ENCODE results near the gene IFNL3.

Gene IFNL3

DNA sequence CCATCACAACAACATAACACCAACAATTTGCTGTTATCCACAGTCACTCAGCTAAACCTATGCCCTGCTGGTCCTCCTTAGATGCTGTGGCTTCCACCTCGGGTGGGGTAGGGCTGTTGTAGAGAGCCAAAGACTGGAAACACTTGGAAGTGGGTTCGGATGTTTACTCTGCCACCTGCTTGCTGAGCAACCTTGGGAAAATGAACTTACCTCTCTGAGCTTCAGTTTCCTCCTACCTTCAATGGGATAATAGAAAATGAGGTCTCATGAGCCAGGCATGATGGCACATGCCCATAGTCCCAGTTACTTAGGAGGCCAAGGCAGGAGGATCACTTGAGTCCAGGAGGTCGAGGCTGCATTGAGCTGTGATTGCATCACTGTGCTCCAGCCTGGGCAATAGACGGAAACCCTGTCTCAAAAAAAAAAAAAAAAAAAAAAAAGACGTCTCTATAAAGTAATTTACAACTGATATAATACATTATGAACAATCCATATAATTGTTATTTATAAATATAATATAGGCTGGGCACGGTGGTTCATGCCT is 37.4 kb downstream of the IFNL3 start:
- no peak for DNase-seq (ENCODE audit: extremely low read depth, low read depth)
- TF ChIP-seq, protein P1, sequence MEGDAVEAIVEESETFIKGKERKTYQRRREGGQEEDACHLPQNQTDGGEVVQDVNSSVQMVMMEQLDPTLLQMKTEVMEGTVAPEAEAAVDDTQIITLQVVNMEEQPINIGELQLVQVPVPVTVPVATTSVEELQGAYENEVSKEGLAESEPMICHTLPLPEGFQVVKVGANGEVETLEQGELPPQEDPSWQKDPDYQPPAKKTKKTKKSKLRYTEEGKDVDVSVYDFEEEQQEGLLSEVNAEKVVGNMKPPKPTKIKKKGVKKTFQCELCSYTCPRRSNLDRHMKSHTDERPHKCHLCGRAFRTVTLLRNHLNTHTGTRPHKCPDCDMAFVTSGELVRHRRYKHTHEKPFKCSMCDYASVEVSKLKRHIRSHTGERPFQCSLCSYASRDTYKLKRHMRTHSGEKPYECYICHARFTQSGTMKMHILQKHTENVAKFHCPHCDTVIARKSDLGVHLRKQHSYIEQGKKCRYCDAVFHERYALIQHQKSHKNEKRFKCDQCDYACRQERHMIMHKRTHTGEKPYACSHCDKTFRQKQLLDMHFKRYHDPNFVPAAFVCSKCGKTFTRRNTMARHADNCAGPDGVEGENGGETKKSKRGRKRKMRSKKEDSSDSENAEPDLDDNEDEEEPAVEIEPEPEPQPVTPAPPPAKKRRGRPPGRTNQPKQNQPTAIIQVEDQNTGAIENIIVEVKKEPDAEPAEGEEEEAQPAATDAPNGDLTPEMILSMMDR (IDR thresholded peaks at IDR 0.05; ENCODE audit: low read depth, low read length): no peak

DNA sequence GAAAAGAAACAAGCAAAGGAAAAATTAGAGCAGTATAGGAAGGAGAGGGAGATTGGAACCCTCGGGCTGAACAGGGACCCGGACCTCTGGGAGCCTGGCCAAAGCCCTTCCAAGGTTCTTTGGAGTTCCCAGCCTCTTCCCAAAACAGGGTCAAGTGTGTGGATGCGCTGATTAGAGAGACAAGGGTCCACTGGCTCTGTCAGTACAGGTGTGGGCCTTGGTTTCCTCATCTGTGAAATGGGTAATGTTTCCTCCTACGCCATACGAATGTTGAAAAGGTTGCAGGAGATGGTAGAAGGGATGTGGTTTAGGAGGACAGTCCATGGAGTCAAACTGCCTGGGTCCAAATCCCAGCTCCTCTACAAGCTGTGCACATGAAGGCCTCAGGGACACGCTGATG is 38.7 kb downstream of the IFNL3 start:
- DNase-seq (ENCODE audit: extremely low read depth, low read depth): no peak
- TF ChIP-seq, protein P1 (IDR thresholded peaks at IDR 0.05; ENCODE audit: low read depth, low read length): no peak

DNA sequence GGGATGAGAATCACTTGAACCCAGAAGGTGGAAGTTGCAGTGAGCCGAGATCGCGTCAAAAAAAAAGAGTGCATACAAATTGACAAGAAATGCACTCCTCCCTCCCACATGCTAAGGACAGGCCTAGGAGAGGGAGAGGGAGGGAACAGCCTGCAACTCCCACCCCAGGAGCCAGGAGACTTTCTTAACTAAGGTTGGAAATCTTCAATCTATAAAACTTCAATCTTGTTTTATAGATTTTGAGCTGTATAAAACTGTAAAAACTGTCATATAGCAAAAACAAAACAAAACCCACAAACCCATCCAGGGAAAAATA is 39.4 kb downstream of the IFNL3 start:
- DNase-seq (ENCODE audit: extremely low read depth, low read depth): no peak
- TF ChIP-seq, protein P1 (IDR thresholded peaks at IDR 0.05; ENCODE audit: low read depth, low read length): no peak

DNA sequence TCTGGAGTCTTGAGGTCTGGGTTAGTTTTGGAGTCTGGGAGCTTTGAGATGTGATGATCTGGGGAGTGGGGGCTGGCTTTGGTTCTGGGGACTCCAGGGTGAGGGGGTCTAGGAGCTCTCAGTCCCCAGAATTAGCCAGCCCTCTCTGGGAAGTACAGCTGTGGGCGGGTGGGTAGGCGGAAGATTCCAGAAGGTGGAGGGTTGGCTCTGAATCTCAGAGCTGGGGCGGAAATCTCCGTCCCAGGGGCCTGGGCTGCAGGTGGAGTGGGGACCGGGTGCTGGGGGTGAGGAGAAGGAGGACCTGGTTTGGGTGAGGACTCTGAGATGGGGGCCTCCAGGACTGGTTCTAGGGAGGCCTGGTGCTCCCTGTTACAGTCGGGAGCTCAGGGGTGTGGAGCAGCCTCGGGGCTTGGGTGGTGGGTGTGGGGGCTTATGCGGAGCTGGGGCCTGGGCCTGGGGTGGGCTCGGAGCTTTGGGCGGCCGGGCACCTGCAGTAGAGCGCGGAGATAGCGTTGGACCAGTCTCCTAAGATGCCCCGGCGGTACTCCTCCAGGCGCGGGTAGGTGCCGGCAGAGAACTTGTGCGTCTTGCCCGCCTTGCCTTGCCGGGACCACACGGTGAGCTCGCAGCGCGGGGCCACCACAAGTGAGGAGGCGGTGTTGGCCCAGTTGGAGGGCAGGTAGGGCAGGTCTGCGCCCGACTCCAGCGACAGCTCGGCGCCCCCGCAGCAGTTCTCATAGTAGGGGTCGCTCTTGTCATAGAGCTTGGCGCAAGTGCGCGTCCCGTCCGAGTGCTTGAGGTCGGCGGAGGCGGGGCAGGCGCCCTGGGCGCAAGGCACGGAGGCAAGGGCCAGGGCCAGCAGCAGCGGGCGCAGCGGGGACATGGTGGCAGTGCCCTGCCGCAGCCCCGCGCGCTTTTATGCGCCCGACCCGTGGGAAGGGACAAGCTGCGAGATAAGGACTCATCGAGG is 41.1 kb downstream of the IFNL3 start, which contains the start of gene SYCN:
SYCN (minus strand) TSS at position 892 of the 970 bp plus-strand sequence; CDS start at position 883, 9 bp downstream.
- TF ChIP-seq, protein P1 (IDR thresholded peaks at IDR 0.05; ENCODE audit: low read depth, low read length): no peak
- no peak for DNase-seq (ENCODE audit: extremely low read depth, low read depth)

DNA sequence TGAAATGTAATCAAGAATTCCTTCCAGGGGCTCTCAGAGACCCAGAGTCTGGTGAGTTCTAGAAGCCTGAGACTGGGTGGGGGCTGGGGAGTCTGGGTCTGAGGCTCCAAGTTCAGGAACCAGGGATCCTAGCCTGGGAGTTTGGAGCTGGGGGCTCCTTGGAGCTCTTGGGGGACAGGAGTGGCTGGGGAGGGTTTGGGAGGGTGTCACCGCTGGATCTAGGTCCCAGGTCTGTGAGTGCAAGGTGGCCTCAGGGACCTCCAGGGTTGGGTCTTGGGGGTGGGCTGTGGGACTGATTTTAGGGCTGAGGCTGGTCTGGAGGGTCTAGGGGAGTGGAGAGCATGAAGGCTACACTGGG is 41.8 kb downstream of the IFNL3 start:
- TF ChIP-seq, protein P1 (IDR thresholded peaks at IDR 0.05; ENCODE audit: low read depth, low read length): no peak

DNA sequence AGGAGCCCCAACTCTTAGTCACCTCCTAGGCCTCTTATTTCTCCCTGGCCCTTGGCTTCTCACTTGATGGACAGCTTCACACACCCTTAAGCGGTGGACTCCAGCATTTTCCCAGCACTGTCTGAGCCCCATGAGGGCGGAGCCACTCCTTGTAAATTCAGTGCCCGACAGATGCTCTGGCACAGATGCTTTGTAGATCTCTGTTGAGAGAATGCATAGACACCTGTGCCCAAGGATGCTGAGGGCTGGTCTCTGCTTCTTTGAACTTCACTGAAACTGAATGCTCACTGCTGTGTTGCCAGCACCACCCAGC is 44.0 kb downstream of the IFNL3 start:
- TF ChIP-seq, protein P1 (IDR thresholded peaks at IDR 0.05; ENCODE audit: low read depth, low read length): no peak
- no peak for DNase-seq (ENCODE audit: extremely low read depth, low read depth)

More for the DNA sequence above, 41.8 kb downstream of the IFNL3 start:
- DNase-seq (ENCODE audit: extremely low read depth, low read depth): no peak

DNA sequence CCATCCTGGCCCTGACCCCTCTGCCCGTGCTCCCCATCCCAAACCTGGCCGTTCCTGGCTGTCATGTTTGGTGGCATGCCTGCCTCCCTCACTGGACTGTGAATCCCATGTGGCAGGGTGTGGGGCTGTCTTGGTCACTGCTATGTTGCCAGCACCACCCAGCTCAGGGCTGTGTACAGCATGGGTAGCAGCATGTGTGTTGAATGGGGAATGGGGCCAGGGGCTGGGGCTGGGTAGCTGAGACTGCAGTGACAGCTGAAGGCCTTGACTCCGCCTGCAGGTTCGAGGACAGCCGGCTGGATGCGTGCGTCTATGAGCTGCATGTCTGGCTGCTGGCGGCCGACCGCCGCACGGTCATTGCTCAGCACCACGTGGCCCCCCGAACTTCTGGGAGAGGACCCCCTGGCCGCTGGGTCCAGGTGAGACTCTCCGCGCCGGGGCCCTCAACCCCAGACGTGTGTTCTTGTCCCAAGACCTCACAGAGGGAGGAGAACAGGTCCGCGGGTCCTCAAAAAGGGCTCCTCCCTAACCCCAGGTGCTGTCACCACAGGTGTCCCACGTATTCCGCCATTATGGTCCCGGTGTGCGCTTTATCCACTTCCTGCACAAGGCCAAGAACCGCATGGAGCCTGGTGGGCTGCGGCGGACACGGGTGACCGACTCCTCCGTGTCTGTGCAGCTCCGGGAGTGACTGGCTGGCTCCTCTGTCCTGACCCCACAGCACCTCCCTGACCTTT is 44.6 kb downstream of the IFNL3 start:
- TF ChIP-seq, protein P1 (IDR thresholded peaks at IDR 0.05; ENCODE audit: low read depth, low read length): no peak
- DNase-seq (ENCODE audit: extremely low read depth, low read depth): no peak
